ENCODE results near the gene NUMBL. TPM values are rescaled to one million over a fixed set of nuclear protein-coding genes. Genes with fewer than 3 reads are reported as not detected.

NUMBL gene
- polyA plus RNA-seq, 1 donor from 2014 or later: 20.5 TPM

- no peaks in the 10 kb centered on the region for H3K27me3 ChIP-seq (ENCODE audit: insufficient read depth, low read depth, low read length)
- H3K9me3 ChIP-seq (ENCODE audit: low read length): no peaks in the 10 kb centered on the region
- H3K79me2 ChIP-seq (replicated peaks; ENCODE audit: insufficient read depth, low read length): no peaks in the 10 kb centered on the region
- TF ChIP-seq TAF1 (IDR thresholded peaks at IDR 0.05; ENCODE audit: low read depth) (no peak), EZH2 (IDR thresholded peaks at IDR 0.05; ENCODE audit: borderline replicate concordance, insufficient read depth, low read length, poor library complexity, severe bottlenecking) (no peak), RAD21 (conservative IDR thresholded peaks at IDR 0.05) (no peak), SMC3 (conservative IDR thresholded peaks at IDR 0.05; ENCODE audit: poor library complexity) (no peak), MXI1 (conservative IDR thresholded peaks at IDR 0.05; ENCODE audit: poor library complexity, severe bottlenecking) (no peak), POLR2AphosphoS5 (IDR thresholded peaks at IDR 0.05) (no peak), CTCF (IDR thresholded peaks at IDR 0.05; ENCODE audit: poor library complexity, severe bottlenecking) (no peak), REST (IDR thresholded peaks at IDR 0.05; ENCODE audit: borderline replicate concordance) (no peak), EP300 (conservative IDR thresholded peaks at IDR 0.05; ENCODE audit: poor library complexity, severe bottlenecking) (no peak)
- H3K4me3 ChIP-seq (ENCODE audit: low read length): no peak overlapping the region
- H3F3A ChIP-seq (ENCODE audit: insufficient read depth, low read length, poor library complexity, severe bottlenecking): no peaks in the 10 kb centered on the region
- H2AFZ ChIP-seq (ENCODE audit: low read depth, low read length): no peak overlapping the region
- no peaks in the 10 kb centered on the region for H3K9me2 ChIP-seq (ENCODE audit: insufficient read depth, low read length)
- H3K9ac ChIP-seq (ENCODE audit: low read length): no peak overlapping the region
- H3K36me3 ChIP-seq (ENCODE audit: insufficient read depth, low read length): no peaks in the 10 kb centered on the region
- no peaks in the 10 kb centered on the region for H4K20me1 ChIP-seq (ENCODE audit: insufficient read depth)
- no peak overlapping the region for H3K27ac ChIP-seq (ENCODE audit: low read length)
- H3K4me2 ChIP-seq (ENCODE audit: low read length): no peak overlapping the region
Observed at GRCh38 chr19:40638327-40638726, 52.1 kb downstream of the NUMBL start.

GRCh38 chr19:40633207-40633606 is 57.2 kb downstream of the NUMBL start:
- Histone ChIP-seq H3K9me2 (ENCODE audit: insufficient read depth, low read length) (no peaks in the 10 kb centered on the region), H3K27me3 (ENCODE audit: insufficient read depth, low read depth, low read length) (no peaks in the 10 kb centered on the region), H3K36me3 (ENCODE audit: insufficient read depth, low read length) (no peaks in the 10 kb centered on the region), H4K20me1 (ENCODE audit: insufficient read depth) (no peaks in the 10 kb centered on the region), H2AFZ (ENCODE audit: low read depth, low read length) (no peak overlapping the region), H3F3A (ENCODE audit: insufficient read depth, low read length, poor library complexity, severe bottlenecking) (no peaks in the 10 kb centered on the region), H3K4me2 (ENCODE audit: low read length) (no peak overlapping the region), H3K79me2 (replicated peaks; ENCODE audit: insufficient read depth, low read length) (no peaks in the 10 kb centered on the region), H3K9me3 (ENCODE audit: low read length) (no peaks in the 10 kb centered on the region), H3K9ac (ENCODE audit: low read length) (no peak overlapping the region), H3K4me3 (ENCODE audit: low read length) (no peak overlapping the region), H3K27ac (ENCODE audit: low read length) (no peak overlapping the region)
- TF ChIP-seq MXI1 (conservative IDR thresholded peaks at IDR 0.05; ENCODE audit: poor library complexity, severe bottlenecking) (no peak), EZH2 (IDR thresholded peaks at IDR 0.05; ENCODE audit: borderline replicate concordance, insufficient read depth, low read length, poor library complexity, severe bottlenecking) (no peak), TAF1 (IDR thresholded peaks at IDR 0.05; ENCODE audit: low read depth) (no peak), RAD21 (conservative IDR thresholded peaks at IDR 0.05) (no peak), REST (IDR thresholded peaks at IDR 0.05; ENCODE audit: borderline replicate concordance) (no peak), EP300 (conservative IDR thresholded peaks at IDR 0.05; ENCODE audit: poor library complexity, severe bottlenecking) (no peak), SMC3 (conservative IDR thresholded peaks at IDR 0.05; ENCODE audit: poor library complexity) (no peak), CTCF (IDR thresholded peaks at IDR 0.05; ENCODE audit: poor library complexity, severe bottlenecking) (no peak), POLR2AphosphoS5 (IDR thresholded peaks at IDR 0.05) (no peak)

All from neural cell (in vitro differentiated cells).